8988T (cell line): ENCODE data around the gene SECISBP2L.
"Not testable (repeated sequence)": the region's sequence is repeated elsewhere in the genome, so short reads cannot be mapped to it uniquely, and the experiment has no call there.

Experiments used
- DNase-seq: peaks from one replicate; pipeline ENCODE4 v3.0.0; 2011

SECISBP2L gene

GRCh38 chr15:48992096-48992495 lies 54.1 kb downstream of the SECISBP2L start:
- DNase-seq = no peak

- no peak for DNase-seq
Observed at GRCh38 chr15:48989170-48989569, 57.1 kb downstream of the SECISBP2L start.

- DNase-seq = no peak
Observed at GRCh38 chr15:48987142-48987541, 59.1 kb downstream of the SECISBP2L start.

GRCh38 chr15:48986240-48986639 lies 60.0 kb downstream of the SECISBP2L start:
- DNase-seq = no peak

- no peak for DNase-seq
Observed at GRCh38 chr15:48985516-48985915, 60.7 kb downstream of the SECISBP2L start.

- no peak for DNase-seq
Observed at GRCh38 chr15:48984811-48985352, 61.4 kb downstream of the SECISBP2L start.

- no peak for DNase-seq
Observed at GRCh38 chr15:48984021-48984710, 62.1 kb downstream of the SECISBP2L start.

GRCh38 chr15:48983300-48983699 lies 62.9 kb downstream of the SECISBP2L start:
- no peak for DNase-seq

GRCh38 chr15:48981941-48982340 lies 64.3 kb downstream of the SECISBP2L start:
- no peak for DNase-seq

GRCh38 chr15:48978638-48979037 lies 67.6 kb downstream of the SECISBP2L start:
- DNase-seq = no peak

GRCh38 chr15:48976444-48977088 lies 69.7 kb downstream of the SECISBP2L start:
- no peak for DNase-seq

- peak; percentile 41 for DNase-seq
Observed at GRCh38 chr15:48975472-48976419, 70.5 kb downstream of the SECISBP2L start.

- no peak for DNase-seq
Observed at GRCh38 chr15:48974882-48975281, 71.4 kb downstream of the SECISBP2L start.

- no peak for DNase-seq
Observed at GRCh38 chr15:48972750-48973503, 73.3 kb downstream of the SECISBP2L start.

- DNase-seq = not testable (repeated sequence)
Observed at GRCh38 chr15:48970926-48971325, 75.3 kb downstream of the SECISBP2L start.

- no peak for DNase-seq
Observed at GRCh38 chr15:48968066-48968465, 78.2 kb downstream of the SECISBP2L start.

- no peak for DNase-seq
Observed at GRCh38 chr15:48967336-48967735, 78.9 kb downstream of the SECISBP2L start.

- no peak for DNase-seq
Observed at GRCh38 chr15:48966595-48967301, 79.5 kb downstream of the SECISBP2L start.

- DNase-seq = no peak
Observed at GRCh38 chr15:48965972-48966371, 80.3 kb downstream of the SECISBP2L start.

GRCh38 chr15:48964898-48965297 lies 81.3 kb downstream of the SECISBP2L start:
- DNase-seq = no peak

- peak; percentile 18 for DNase-seq
Observed at GRCh38 chr15:48963524-48964113, 82.6 kb downstream of the SECISBP2L start, which contains the start of gene SHC4. TSS of gene SHC4 (minus strand) at chr15:48963919. CDS start at chr15:48963015, 904 bp downstream.
